Choroid plexus epithelial cell (primary cell): Measurements from ENCODE around the gene NELFB.

ENCODE experiments used
- DNase-seq: peaks from one replicate; pipeline ENCODE4 v3.0.0-alpha.2; 2010; ENCODE audit warnings: low read depth
- H3K4me3 ChIP-seq: 2 replicates; pipeline ENCODE4 v1.5.1; 2011; ENCODE audit warnings: low read depth, mild to moderate bottlenecking, control low read depth, low read length, moderate library complexity
- TF ChIP-seq, protein P1 (sequence below): conservative IDR thresholded peaks from 2 replicates; pipeline ENCODE4 v1.5.1; 2011; ENCODE audit warnings: low read depth, mild to moderate bottlenecking, control low read depth, inconsistent platforms, low read length, moderate library complexity

Gene NELFB

GRCh38 chr9:137228968-137229896 lies 25.9 kb upstream of the NELFB start:
- TF ChIP-seq, protein P1, sequence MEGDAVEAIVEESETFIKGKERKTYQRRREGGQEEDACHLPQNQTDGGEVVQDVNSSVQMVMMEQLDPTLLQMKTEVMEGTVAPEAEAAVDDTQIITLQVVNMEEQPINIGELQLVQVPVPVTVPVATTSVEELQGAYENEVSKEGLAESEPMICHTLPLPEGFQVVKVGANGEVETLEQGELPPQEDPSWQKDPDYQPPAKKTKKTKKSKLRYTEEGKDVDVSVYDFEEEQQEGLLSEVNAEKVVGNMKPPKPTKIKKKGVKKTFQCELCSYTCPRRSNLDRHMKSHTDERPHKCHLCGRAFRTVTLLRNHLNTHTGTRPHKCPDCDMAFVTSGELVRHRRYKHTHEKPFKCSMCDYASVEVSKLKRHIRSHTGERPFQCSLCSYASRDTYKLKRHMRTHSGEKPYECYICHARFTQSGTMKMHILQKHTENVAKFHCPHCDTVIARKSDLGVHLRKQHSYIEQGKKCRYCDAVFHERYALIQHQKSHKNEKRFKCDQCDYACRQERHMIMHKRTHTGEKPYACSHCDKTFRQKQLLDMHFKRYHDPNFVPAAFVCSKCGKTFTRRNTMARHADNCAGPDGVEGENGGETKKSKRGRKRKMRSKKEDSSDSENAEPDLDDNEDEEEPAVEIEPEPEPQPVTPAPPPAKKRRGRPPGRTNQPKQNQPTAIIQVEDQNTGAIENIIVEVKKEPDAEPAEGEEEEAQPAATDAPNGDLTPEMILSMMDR = no peak
- no peak for DNase-seq
- no peak overlapping the region for H3K4me3 ChIP-seq

GRCh38 chr9:137229903-137230704 lies 25.0 kb upstream of the NELFB start:
- no peak overlapping the region for H3K4me3 ChIP-seq
- TF ChIP-seq, protein P1 = no peak
- no peak for DNase-seq

DNA sequence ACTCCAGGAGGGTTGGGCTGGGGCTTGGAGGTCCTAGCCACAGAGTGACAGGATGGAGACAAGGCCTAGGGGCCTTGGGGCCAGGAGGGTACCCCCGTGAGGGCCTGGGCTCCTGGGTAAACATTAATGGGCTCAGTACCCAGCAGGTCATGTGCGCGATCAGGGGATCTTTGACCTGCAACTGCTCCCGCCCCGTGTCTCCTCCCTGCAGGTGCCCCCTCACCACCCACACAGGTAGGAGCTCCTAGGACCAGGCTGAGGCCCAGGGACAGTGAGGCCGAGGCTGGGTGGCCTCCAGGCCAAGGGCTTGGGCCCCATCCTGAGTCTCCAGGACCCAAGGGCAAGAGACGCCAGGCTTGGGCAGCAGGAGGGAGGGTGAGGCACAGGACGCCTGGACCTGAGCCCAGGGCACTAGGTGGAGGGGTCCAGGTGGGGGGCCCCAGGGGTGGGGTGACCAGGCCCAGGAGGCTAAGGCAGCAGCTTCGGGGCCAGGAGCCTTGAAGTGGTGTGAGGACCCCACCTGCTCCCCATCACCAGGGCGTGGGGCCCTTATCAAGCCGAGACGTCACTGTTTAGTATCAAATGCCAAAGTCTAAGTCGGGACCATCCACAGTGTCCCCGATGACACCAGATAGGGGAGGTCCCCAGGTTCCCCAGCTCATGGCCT lies 24.3 kb upstream of the NELFB start, which contains the start of gene SLC34A3:
SLC34A3 (plus strand) TSS at position 197 of the 667 bp plus-strand sequence. CDS start 802 bp downstream, outside the sequence.
- TF ChIP-seq, protein P1 = no peak
- DNase-seq = no peak
- H3K4me3 ChIP-seq = no peak within 1 kb of the TSS

DNA sequence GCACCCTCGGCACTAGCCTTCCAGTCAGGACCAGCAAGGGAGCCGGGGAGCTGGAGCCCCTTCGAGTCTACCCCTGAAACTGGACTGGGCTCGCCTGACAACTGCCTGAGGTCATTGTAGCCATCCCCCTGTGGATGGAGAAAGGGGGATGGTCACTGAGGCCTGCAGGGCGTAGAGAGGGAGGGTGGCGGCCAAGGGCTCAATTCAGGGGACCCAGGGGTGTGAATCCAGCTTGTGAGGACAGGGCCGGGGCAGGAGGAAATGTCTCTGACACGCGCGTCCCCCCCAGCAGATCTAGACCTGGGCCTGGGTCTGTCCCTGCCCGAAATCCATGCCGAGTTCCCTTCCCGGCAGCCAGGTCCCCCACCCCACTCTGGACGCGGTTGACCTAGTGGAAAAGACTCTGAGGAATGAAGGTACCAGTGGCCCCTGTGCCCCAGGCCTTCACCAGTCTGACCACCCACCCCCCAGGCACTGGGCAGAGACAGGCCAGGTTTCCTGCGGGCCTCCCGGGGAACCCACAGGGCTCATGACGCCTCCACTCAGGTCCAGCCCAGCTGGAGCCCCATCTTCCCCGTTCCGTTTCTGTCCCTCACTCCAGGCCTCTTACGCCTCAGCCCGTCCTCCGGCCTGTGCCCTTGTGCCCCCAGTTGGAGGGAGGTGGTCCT lies 23.6 kb upstream of the NELFB start:
- no peak for DNase-seq
- H3K4me3 ChIP-seq = no peak overlapping the region
- TF ChIP-seq, protein P1 = no peak

- TF ChIP-seq, protein P1 = no peak
- DNase-seq = no peak
- no peak overlapping the region for H3K4me3 ChIP-seq
These were observed 23.0 kb upstream of the NELFB start for GRCh38 chr9:137232101-137232500.

DNA sequence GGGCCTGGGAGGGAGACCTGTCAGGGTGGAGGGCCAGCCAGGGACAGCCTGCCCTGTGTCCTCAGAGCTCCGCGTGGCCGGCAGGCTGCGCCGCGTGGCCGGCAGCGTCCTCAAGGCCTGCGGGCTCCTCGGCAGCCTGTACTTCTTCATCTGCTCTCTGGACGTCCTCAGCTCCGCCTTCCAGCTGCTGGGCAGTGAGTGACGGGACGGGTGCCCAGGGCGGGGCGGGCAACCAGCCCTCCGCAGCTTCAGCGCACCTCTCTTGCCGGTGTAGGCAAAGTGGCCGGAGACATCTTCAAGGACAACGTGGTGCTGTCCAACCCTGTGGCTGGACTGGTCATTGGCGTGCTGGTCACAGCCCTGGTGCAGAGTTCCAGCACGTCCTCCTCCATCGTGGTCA lies 22.6 kb upstream of the NELFB start:
- no peak for DNase-seq
- H3K4me3 ChIP-seq = no peak overlapping the region
- TF ChIP-seq, protein P1 = no peak
